Transverse colon (tissue), 3 donors: ENCODE measurements around the gene RNFT1.
"Not testable (repeated sequence)": the region's sequence is repeated elsewhere in the genome, so short reads cannot be mapped to it uniquely, and the experiment has no call there.

ENCODE experiments used
- POLR2A ChIP-seq: fragments of 450-650 bp; IDR thresholded peaks from one replicate; pipeline ENCODE4 v1.6.1; 2016; ENCODE audit warnings: antibody characterized with exemption, mild to moderate bottlenecking, moderate library complexity
- TF ChIP-seq, protein P1 (sequence below), 5 experiments: fragments of 200-600 bp in 3 of 5; fragments of 450-650 bp in 2 of 5; sonication (generic) in 3 of 5; IDR thresholded peaks; 1 replicate in 2 of 5; 2 replicates in 3 of 5; pipeline ENCODE4 v1.5.1; 2016 to 2017; ENCODE audit warnings: antibody characterized with exemption in 5 of 5, inconsistent platforms in 3 of 5, mild to moderate bottlenecking in 2 of 5, moderate library complexity in 1 of 5

- TF ChIP-seq, protein P1, sequence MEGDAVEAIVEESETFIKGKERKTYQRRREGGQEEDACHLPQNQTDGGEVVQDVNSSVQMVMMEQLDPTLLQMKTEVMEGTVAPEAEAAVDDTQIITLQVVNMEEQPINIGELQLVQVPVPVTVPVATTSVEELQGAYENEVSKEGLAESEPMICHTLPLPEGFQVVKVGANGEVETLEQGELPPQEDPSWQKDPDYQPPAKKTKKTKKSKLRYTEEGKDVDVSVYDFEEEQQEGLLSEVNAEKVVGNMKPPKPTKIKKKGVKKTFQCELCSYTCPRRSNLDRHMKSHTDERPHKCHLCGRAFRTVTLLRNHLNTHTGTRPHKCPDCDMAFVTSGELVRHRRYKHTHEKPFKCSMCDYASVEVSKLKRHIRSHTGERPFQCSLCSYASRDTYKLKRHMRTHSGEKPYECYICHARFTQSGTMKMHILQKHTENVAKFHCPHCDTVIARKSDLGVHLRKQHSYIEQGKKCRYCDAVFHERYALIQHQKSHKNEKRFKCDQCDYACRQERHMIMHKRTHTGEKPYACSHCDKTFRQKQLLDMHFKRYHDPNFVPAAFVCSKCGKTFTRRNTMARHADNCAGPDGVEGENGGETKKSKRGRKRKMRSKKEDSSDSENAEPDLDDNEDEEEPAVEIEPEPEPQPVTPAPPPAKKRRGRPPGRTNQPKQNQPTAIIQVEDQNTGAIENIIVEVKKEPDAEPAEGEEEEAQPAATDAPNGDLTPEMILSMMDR (IDR thresholded peaks at IDR 0.05), result not testable (repeated sequence)
- TF ChIP-seq POLR2A, result not testable (repeated sequence)
Measured at GRCh38 chr17:59971771-59972170, 7.2 kb upstream of the RNFT1 start.
